ENCODE measurements around the gene FGD4. TPM values are rescaled to one million over a fixed set of nuclear protein-coding genes. Genes with fewer than 3 reads are reported as not detected.
A peak's percentile ranks its signal among the peaks of the same experiment; 100 is the strongest.

Gene FGD4
- total RNA-seq, 1 experiment from 2014 or later, result 2.2 TPM

GRCh38 chr12:32455607-32456071, 56.3 kb downstream of the FGD4 start:
- DNase-seq (ENCODE audit: low spot score), result peak; percentile 55

GRCh38 chr12:32457251-32458025, 58.1 kb downstream of the FGD4 start:
- DNase-seq (ENCODE audit: low spot score), result no peak

GRCh38 chr12:32460638-32461037, 61.3 kb downstream of the FGD4 start:
- no peak for DNase-seq (ENCODE audit: low spot score)

GRCh38 chr12:32462908-32463307, 63.5 kb downstream of the FGD4 start:
- no peak for DNase-seq (ENCODE audit: low spot score)

- DNase-seq (ENCODE audit: low spot score), result no peak
Measured at GRCh38 chr12:32466187-32466586, 66.8 kb downstream of the FGD4 start.

- DNase-seq (ENCODE audit: low spot score), result no peak
Measured at GRCh38 chr12:32466986-32467711, 67.8 kb downstream of the FGD4 start.

GRCh38 chr12:32467959-32468863, 68.9 kb downstream of the FGD4 start:
- DNase-seq (ENCODE audit: low spot score), result no peak

- DNase-seq (ENCODE audit: low spot score), result no peak
Measured at GRCh38 chr12:32470936-32471470, 71.6 kb downstream of the FGD4 start.

- DNase-seq (ENCODE audit: low spot score), result no peak
Measured at GRCh38 chr12:32471591-32472001, 72.2 kb downstream of the FGD4 start.

GRCh38 chr12:32475724-32476123, 76.4 kb downstream of the FGD4 start:
- no peak for DNase-seq (ENCODE audit: low spot score)

GRCh38 chr12:32476446-32476845, 77.1 kb downstream of the FGD4 start:
- no peak for DNase-seq (ENCODE audit: low spot score)

GRCh38 chr12:32477714-32478113, 78.4 kb downstream of the FGD4 start:
- DNase-seq (ENCODE audit: low spot score), result no peak

GRCh38 chr12:32478166-32478565, 78.8 kb downstream of the FGD4 start:
- no peak for DNase-seq (ENCODE audit: low spot score)

- DNase-seq (ENCODE audit: low spot score), result no peak
Measured at GRCh38 chr12:32478858-32479725, 79.7 kb downstream of the FGD4 start.

GRCh38 chr12:32482226-32482625, 82.9 kb downstream of the FGD4 start:
- no peak for DNase-seq (ENCODE audit: low spot score)

GRCh38 chr12:32483499-32483898, 84.1 kb downstream of the FGD4 start:
- no peak for DNase-seq (ENCODE audit: low spot score)

GRCh38 chr12:32483993-32484392, 84.6 kb downstream of the FGD4 start:
- no peak for DNase-seq (ENCODE audit: low spot score)

- DNase-seq (ENCODE audit: low spot score), result no peak
Measured at GRCh38 chr12:32486158-32486557, 86.8 kb downstream of the FGD4 start.

GRCh38 chr12:32488132-32488531, 88.8 kb downstream of the FGD4 start:
- no peak for DNase-seq (ENCODE audit: low spot score)

GRCh38 chr12:32489070-32489469, 89.7 kb downstream of the FGD4 start:
- no peak for DNase-seq (ENCODE audit: low spot score)

- no peak for DNase-seq (ENCODE audit: low spot score)
Measured at GRCh38 chr12:32490801-32491200, 91.4 kb downstream of the FGD4 start.
